Esophagus squamous epithelium (tissue), 4 donors: ENCODE measurements around the gene IQSEC1.

ENCODE experiments used
- POLR2A ChIP-seq, 4 donors: fragments of 450-650 bp; IDR thresholded peaks; one replicate each; pipeline ENCODE4 v1.6.1; 2017; ENCODE audit warnings: antibody characterized with exemption in 4 of 4, mild to moderate bottlenecking in 4 of 4, moderate library complexity in 3 of 4
- TF ChIP-seq, protein P1 (sequence below), 6 experiments: fragments of 450-650 bp in 4 of 6; fragments of 200-600 bp in 2 of 6; sonication (generic) in 2 of 6; IDR thresholded peaks; one replicate each; pipeline ENCODE4 v1.5.1; 2016 to 2019; ENCODE audit warnings: antibody characterized with exemption in 6 of 6, mild to moderate bottlenecking in 4 of 6, moderate library complexity in 4 of 6

DNA sequence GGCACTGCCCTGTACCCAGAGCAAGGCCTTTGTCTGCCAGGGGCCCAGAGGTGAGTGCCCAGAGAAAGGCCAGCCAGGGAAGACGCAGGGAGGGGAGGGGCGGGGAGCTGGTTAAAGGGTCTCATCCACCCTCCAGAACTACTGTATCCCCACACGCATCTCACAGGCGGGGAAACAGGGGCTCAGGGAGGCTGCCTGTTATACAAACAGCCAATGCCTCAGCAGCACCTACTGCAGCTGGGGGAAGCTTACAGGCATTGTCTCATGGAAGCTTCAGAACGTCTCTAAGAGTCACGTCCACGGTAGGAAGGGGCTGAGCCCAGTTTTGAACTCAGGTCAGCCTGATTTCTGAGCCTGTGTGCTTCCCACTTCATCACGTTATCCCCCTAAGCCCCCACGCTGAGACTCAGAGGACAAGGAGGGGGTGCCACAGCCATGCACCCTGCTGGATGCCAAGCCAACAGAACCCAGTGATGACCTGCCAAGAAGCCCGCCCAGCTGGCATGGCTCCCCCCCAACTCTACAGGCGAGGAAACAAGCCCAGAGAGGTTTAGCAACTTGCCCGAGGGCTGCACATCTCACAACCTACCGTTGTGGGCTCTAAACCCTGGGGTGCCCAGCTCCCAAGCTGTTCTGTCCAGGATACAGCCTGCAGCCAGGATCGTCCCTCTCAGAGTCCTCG, 54.5 kb downstream of the IQSEC1 start:
- TF ChIP-seq, protein P1, sequence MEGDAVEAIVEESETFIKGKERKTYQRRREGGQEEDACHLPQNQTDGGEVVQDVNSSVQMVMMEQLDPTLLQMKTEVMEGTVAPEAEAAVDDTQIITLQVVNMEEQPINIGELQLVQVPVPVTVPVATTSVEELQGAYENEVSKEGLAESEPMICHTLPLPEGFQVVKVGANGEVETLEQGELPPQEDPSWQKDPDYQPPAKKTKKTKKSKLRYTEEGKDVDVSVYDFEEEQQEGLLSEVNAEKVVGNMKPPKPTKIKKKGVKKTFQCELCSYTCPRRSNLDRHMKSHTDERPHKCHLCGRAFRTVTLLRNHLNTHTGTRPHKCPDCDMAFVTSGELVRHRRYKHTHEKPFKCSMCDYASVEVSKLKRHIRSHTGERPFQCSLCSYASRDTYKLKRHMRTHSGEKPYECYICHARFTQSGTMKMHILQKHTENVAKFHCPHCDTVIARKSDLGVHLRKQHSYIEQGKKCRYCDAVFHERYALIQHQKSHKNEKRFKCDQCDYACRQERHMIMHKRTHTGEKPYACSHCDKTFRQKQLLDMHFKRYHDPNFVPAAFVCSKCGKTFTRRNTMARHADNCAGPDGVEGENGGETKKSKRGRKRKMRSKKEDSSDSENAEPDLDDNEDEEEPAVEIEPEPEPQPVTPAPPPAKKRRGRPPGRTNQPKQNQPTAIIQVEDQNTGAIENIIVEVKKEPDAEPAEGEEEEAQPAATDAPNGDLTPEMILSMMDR (IDR thresholded peaks at IDR 0.05), result no peak
- no peak for TF ChIP-seq POLR2A (IDR thresholded peaks at IDR 0.05)
